OCI-LY3 (cell line): ENCODE data around the gene KLRK1.

Source experiments
- EZH2phosphoT487 ChIP-seq: fragments of 200-600 bp; shearing (Covaris generic); IDR thresholded peaks from 2 replicates; pipeline ENCODE4 v1.6.1; 2018; ENCODE audit warnings: antibody characterized with exemption, mixed run types, low read depth
- TF ChIP-seq, protein P1 (sequence below): fragments of 200-600, 300-600 bp; sonication (generic); IDR thresholded peaks from 2 replicates; pipeline ENCODE4 v1.5.1; 2014; ENCODE audit warnings: antibody characterized with exemption, low read length, low read depth

GRCh38 chr12:10384191-10384590 is 5.7 kb downstream of the KLRK1 start:
- TF ChIP-seq, protein P1, sequence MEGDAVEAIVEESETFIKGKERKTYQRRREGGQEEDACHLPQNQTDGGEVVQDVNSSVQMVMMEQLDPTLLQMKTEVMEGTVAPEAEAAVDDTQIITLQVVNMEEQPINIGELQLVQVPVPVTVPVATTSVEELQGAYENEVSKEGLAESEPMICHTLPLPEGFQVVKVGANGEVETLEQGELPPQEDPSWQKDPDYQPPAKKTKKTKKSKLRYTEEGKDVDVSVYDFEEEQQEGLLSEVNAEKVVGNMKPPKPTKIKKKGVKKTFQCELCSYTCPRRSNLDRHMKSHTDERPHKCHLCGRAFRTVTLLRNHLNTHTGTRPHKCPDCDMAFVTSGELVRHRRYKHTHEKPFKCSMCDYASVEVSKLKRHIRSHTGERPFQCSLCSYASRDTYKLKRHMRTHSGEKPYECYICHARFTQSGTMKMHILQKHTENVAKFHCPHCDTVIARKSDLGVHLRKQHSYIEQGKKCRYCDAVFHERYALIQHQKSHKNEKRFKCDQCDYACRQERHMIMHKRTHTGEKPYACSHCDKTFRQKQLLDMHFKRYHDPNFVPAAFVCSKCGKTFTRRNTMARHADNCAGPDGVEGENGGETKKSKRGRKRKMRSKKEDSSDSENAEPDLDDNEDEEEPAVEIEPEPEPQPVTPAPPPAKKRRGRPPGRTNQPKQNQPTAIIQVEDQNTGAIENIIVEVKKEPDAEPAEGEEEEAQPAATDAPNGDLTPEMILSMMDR, result no peak
- TF ChIP-seq EZH2phosphoT487, result no peak
